Esophagus muscularis mucosa (tissue), 4 donors: ENCODE measurements around the gene ADAMTS9. TPM values are rescaled to one million over a fixed set of nuclear protein-coding genes. Genes with fewer than 3 reads are reported as not detected.

Experiments
- DNase-seq: peaks from one replicate; pipeline ENCODE4 v3.0.0-alpha.2; 2017; ENCODE audit errors: extremely low spot score
- H3K27ac ChIP-seq, 4 donors: fragments of 200-600 bp; sonication (generic); replicated peaks in 1 of 4; 1 replicate in 3 of 4; 2 replicates in 1 of 4; pipeline ENCODE4 v1.5.1; 2016 to 2019; ENCODE audit warnings: mild to moderate bottlenecking in 1 of 4
- H3K27me3 ChIP-seq, 4 donors: fragments of 200-600 bp; sonication (generic); one replicate each; pipeline versions ENCODE4 v1.5.1 to v1.6.0; 2016 to 2019
- H3K36me3 ChIP-seq, 4 donors: fragments of 200-600 bp; sonication (generic); one replicate each; pipeline ENCODE4 v1.5.1; 2016 to 2019
- H3K4me1 ChIP-seq, 4 donors: fragments of 200-600 bp; sonication (generic); one replicate each; pipeline ENCODE4 v1.5.1; 2016 to 2019
- H3K4me3 ChIP-seq, 4 donors: fragments of 200-600 bp; sonication (generic); 1 replicate in 2 of 4; 2 replicates in 2 of 4; pipeline ENCODE4 v1.5.1; 2016 to 2019; ENCODE audit warnings: mild to moderate bottlenecking in 4 of 4, moderate library complexity in 1 of 4
- H3K9me3 ChIP-seq, 4 donors: fragments of 200-600 bp; sonication (generic); 1 replicate in 3 of 4; 2 replicates in 1 of 4; pipeline ENCODE4 v1.5.1; 2016 to 2019
- CTCF ChIP-seq, 3 experiments: fragments of 200-600 bp in 2 of 3; fragments of 450-650 bp in 1 of 3; sonication (generic) in 2 of 3; IDR thresholded peaks; one replicate each; pipeline ENCODE4 v1.5.1; 2017 to 2019; ENCODE audit warnings: antibody characterized with exemption in 3 of 3, mild to moderate bottlenecking in 2 of 3, moderate library complexity in 1 of 3
- EP300 ChIP-seq: sonication (generic); formaldehyde crosslinking; IDR thresholded peaks from one replicate; pipeline ENCODE4 v1.6.1; 2017; ENCODE audit warnings: antibody characterized with exemption
- POLR2A ChIP-seq: fragments of 450-650 bp; IDR thresholded peaks from one replicate; pipeline ENCODE4 v1.6.1; 2017; ENCODE audit warnings: antibody characterized with exemption, moderate library complexity, mild to moderate bottlenecking, low read depth
- POLR2AphosphoS5 ChIP-seq, 2 donors: sonication (generic); formaldehyde crosslinking; IDR thresholded peaks; one replicate each; pipeline ENCODE4 v1.6.1; 2017; ENCODE audit warnings: antibody characterized with exemption in 2 of 2
- WGBS: methylation state at CpG from one replicate; pipeline ENCODE4 v1.1.5; 2018; 5-methylcytosine and 5-hydroxymethylcytosine counted together
- intact Hi-C: fragments of 100-400 bp; cut with DNase I; formaldehyde crosslinking; loops from one replicate; pipeline ENCODE4 v1.15.1; 2023
- total RNA-seq, 4 donors: library from RNA; depleted of rRNA; stranded (reverse); fragments of >200 nt; gene quantifications; one replicate each; pipeline versions ENCODE4 v1.1.0 to v1.2.1, GENCODE V29; 2016

Gene ADAMTS9
- total RNA-seq, 4 donors from 2014 or later: 45.3 to 142 (median 56.6) TPM

- no peak overlapping the region for H3K27ac ChIP-seq
- no peak overlapping the region for H3K4me3 ChIP-seq
- DNase-seq: no peak
- H3K4me1 ChIP-seq: peaks cover 0 to 19% (median 10%) of the 10 kb centered on the region in 4 donors
- no peaks in the 10 kb centered on the region for H3K27me3 ChIP-seq
- 78% methylated on average over 7 of the region's 7 CpGs for WGBS
- no peaks in the 10 kb centered on the region for H3K9me3 ChIP-seq
- no peak for TF ChIP-seq POLR2A
- TF ChIP-seq EP300: no peak
- no peak for TF ChIP-seq CTCF (IDR thresholded peaks at IDR 0.05)
- TF ChIP-seq POLR2AphosphoS5 (IDR thresholded peaks at IDR 0.05): no peak
- intact Hi-C loops: no loop called here
- peaks cover 0 to 69% (median 0%) of the 10 kb centered on the region in 4 donors for H3K36me3 ChIP-seq
These were observed 109.6 kb downstream of the ADAMTS9 start for GRCh38 chr3:64578062-64578770.

GRCh38 chr3:64576211-64576775, 111.5 kb downstream of the ADAMTS9 start:
- no peak overlapping the region for H3K27ac ChIP-seq
- H3K27me3 ChIP-seq: no peaks in the 10 kb centered on the region
- intact Hi-C loops: no loop called here
- no peak overlapping the region for H3K4me3 ChIP-seq
- no peaks in the 10 kb centered on the region for H3K9me3 ChIP-seq
- peaks cover 0 to 32% (median 17%) of the 10 kb centered on the region in 4 donors for H3K4me1 ChIP-seq
- no peak for DNase-seq
- H3K36me3 ChIP-seq: peaks cover 0 to 76% (median 0%) of the 10 kb centered on the region in 4 donors
- TF ChIP-seq POLR2A (no peak), CTCF (IDR thresholded peaks at IDR 0.05) (no peak), POLR2AphosphoS5 (IDR thresholded peaks at IDR 0.05) (no peak), EP300 (no peak)
- 94% methylated on average over 10 of the region's 10 CpGs for WGBS

- TF ChIP-seq POLR2A (no peak), CTCF (IDR thresholded peaks at IDR 0.05) (peak; percentile 30 to 57 (median 41))
- Histone ChIP-seq H3K4me1 (peaks cover 0 to 38% (median 20%) of the 10 kb centered on the region in 4 donors), H3K36me3 (peaks cover 0 to 75% (median 0%) of the 10 kb centered on the region in 4 donors), H3K9me3 (no peaks in the 10 kb centered on the region), H3K4me3 (no peak overlapping the region), H3K27ac (no peak overlapping the region), H3K27me3 (no peaks in the 10 kb centered on the region)
- intact Hi-C loops: no loop called here
- no peak for DNase-seq
- 91% methylated on average over 2 of the region's 2 CpGs for WGBS
These were observed 112.5 kb downstream of the ADAMTS9 start for GRCh38 chr3:64575211-64575844.

GRCh38 chr3:64574194-64574593, 113.6 kb downstream of the ADAMTS9 start:
- Histone ChIP-seq H3K4me1 (peaks cover 0 to 38% (median 20%) of the 10 kb centered on the region in 4 donors), H3K27ac (peak overlapping the region; percentile 11 to 52 (median 42)), H3K9me3 (no peaks in the 10 kb centered on the region), H3K36me3 (peaks cover 0 to 68% (median 0%) of the 10 kb centered on the region in 4 donors), H3K27me3 (no peaks in the 10 kb centered on the region), H3K4me3 (no peak overlapping the region)
- 100% methylated on average over 2 of the region's 2 CpGs for WGBS
- TF ChIP-seq POLR2AphosphoS5 (IDR thresholded peaks at IDR 0.05) (no peak), POLR2A (no peak), EP300 (no peak), CTCF (IDR thresholded peaks at IDR 0.05) (no peak)
- no peak for DNase-seq
- intact Hi-C loops: no loop called here
